ENCODE data around the gene PPM1L.
"Not testable (repeated sequence)": the region's sequence is repeated elsewhere in the genome, so short reads cannot be mapped to it uniquely, and the experiment has no call there.

Gene PPM1L

GRCh38 chr3:160755776-160756304 is at the start of gene PPM1L:
Gene PPM1L, plus strand, starts transcription at chr3:160756231.
- DNase-seq = peak; percentile 72 to 73

- DNase-seq = peak; percentile 9 to 33
These were observed 48.7 kb upstream of the PPM1L start for GRCh38 chr3:160707187-160707794.

DNA sequence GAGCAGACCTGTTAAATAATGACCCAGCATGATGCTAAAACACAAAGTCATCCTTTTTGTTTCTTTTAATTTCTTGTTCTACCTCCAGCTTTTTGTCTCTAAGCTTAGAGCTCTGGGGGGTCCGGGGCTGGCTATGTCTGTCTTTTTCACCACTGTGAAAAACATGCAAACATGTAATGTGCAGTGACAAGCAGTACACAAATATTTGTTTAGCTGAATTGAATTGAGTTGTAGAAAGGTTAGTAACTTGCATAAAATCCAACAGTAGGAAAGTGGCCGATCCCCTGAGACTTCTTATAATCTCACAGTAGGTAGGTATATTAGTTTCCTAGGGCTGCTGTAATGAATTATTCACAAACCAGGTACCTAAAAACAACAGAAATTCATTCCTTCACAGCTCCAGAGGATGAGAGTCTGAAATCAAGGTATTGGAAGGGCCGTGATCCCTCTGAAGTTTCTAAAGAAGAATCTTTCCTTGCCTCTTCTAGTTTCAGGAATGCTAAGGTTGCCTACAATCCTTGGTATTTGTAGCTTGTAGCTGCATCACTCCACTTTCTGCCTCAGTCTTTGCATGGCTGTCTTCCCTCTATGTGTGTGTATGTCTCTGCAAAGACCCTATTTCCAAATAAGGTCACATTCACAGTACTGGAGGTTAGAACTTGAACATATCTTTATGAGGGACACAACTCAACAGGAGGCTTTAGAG is 46.4 kb upstream of the PPM1L start:
- DNase-seq = no peak

DNA sequence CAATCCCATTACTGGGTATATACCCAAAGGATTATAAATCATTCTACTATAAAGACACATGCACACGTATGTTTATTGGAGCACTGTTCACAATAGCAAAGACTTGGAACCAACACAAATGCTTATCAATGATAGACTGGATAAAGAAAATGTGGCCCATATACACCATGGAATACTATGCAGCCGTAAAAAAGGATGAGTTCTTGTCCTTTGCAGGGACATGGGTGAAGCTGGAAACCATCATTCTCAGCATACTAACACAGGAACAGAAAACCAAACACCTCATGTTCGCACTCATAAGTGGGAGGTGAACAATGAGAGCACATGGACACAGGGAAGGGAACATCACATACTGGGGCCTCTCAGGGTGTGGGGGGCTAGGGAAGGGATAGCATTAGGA is 42.9 kb upstream of the PPM1L start:
- DNase-seq = not testable (repeated sequence)

DNA sequence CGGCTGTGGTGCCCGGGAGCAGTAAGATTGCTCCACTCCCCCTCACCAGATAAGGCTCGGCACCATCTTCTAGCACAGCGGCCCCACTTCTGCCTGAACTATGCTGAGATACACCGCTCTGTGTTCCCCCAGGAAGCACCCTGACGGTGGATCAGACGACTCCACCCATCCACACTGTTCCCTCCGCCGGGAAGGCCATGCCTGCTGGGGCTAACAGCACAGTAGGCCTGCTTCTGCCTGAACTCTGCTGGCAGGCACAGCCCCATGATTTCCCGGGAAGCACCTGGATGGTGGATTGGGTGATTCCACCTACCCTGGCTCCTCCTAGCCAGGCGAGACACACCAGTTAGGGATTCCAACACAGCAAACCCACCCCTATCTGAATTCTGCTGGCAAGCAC is 36.3 kb upstream of the PPM1L start:
- no peak for DNase-seq

DNA sequence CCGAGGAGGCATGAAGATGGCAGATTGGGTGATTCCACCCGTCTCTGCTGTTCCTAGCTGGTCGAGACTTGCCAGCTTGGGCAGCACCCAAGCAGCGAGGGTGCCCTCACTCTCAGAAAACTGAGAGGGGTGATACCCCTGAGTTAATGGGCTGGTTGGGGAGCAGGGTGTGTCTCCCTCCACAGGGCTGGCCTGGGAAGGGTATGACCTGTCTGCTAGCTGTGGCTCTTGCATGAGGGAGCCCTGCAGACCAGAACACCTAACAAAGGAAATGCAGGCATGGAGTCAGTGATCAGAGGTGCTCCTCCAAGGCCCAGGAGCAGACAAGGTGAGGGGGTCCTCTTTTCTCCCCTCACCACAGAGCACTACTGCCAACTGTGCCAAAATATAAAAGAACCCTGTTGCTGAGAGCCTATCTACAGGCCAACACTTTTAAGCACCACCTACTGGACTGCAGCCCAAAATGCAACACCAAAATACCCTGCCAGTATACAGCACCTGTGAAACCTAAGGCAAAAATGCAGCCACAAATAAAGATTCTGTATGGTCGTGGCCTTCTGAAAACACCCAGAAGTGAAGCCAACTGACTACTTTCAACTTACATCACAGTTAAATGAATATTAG is 35.8 kb upstream of the PPM1L start:
- DNase-seq = no peak

- DNase-seq = no peak
These were observed 33.7 kb upstream of the PPM1L start for GRCh38 chr3:160722331-160722730.

GRCh38 chr3:160725338-160725737 is 30.7 kb upstream of the PPM1L start:
- DNase-seq = no peak

GRCh38 chr3:160735826-160736225 is 20.2 kb upstream of the PPM1L start:
- no peak for DNase-seq

- DNase-seq = no peak
These were observed 18.0 kb upstream of the PPM1L start for GRCh38 chr3:160738048-160738447.

DNA sequence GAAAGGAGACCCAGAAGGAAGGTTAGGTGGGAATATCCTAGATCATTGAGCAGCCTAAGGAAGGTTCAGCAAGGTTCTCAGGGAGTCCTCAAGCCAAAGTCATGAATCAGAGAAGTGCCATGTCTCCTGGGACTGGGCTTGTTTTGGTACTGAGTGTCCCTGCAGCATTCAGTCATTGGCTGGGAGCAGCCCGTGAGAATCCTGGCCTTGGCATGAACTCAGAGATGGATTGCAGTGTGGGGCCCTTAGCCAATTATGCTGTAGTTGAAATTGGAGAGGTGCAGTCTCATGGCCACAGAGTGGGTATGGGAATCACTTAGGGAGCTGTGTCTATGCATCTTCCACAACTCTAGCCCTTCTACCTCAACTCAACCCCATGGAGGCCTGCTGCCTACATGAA is 17.0 kb upstream of the PPM1L start:
- DNase-seq = no peak

DNA sequence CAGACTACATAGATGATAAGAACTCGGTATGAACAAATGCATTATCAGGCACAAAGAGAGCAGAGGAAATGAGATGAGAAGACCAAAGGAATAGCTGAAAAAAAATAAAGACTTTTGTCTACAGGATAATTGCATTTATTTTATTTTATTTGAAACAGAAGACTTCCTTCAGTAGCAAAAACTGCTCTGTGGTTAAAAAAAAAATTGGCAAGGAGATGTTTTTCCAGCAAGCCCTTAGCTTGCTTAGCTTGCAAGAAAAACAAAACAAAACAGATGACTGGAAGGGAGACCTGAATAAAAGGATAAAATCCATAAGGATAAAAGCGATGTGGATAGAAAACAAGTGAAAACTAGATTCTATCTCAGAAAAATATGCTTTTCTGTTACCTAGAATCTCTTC is 9.1 kb upstream of the PPM1L start:
- DNase-seq = no peak

- no peak for DNase-seq
These were observed 8.6 kb upstream of the PPM1L start for GRCh38 chr3:160747422-160747821.

DNA sequence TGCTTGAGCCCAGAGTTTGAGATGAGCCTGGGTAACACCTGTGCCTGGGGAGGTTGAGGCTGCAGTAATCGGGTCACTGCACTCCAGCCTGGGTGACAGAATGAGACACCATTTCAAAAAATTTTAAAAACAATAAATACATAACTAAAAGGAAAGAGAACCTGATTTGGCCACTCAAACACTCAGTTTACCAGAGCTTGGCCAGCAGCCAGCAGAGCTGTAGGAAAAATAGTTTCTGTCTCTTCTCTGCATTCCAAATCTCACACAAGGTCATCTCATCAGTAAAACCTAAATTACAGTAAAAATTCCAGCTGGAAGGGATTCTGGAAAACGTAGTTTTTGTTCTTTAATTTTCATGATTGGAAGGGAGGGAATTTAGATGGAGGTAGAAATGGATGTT is 7.8 kb upstream of the PPM1L start:
- DNase-seq = no peak

- no peak for DNase-seq
These were observed 7.2 kb upstream of the PPM1L start for GRCh38 chr3:160748787-160749186.

GRCh38 chr3:160753953-160754352 is 2.1 kb upstream of the PPM1L start:
- DNase-seq = no peak

GRCh38 chr3:160754371-160754854 is 1.6 kb upstream of the PPM1L start:
- DNase-seq = peak; percentile 15 to 22

DNA sequence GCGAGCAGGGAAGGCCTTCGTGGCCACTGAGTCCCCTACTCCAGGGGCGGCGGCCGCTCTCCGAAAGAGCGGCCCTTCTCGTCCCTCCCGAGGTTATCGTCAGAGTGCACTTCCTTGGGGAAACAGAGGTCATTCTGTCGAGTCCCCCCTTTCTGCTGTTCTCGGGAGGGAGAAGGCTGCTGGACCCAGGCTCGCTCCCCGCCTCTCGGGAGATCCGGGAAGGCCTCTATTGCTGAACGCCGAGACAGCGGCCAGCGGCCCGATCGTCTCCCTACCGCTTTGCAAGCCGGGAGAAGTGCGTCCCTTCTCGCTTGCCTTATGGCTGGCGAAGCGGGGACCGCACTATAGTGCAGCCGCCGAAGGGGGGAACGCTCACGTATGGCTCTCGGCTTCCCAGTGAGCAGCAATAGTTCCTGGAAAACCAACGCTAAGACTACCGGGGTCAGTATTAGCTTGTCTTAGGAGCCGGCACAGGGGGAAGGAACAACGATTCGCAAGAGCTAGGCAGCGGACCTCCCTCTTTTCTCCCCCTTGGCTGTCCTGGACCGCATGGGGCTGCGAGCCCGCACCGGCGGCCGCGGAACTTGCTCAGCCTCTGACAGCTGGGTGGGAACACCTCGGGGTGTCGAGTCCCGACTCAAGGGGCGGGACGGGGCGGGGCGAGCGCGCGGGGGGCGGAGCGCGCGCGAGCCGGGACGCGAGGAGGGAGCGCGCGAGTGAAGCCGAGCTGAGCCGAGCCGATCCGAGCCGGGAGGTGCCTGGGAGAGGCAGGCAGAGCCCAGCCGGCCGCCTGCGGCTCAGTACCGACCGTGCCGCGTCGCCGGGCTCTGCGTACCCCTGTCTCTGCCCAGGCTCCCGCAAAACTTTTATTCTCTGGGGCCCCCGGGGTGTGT is 930 bp upstream of the PPM1L start:
- peak; percentile 92 to 94 for DNase-seq

DNA sequence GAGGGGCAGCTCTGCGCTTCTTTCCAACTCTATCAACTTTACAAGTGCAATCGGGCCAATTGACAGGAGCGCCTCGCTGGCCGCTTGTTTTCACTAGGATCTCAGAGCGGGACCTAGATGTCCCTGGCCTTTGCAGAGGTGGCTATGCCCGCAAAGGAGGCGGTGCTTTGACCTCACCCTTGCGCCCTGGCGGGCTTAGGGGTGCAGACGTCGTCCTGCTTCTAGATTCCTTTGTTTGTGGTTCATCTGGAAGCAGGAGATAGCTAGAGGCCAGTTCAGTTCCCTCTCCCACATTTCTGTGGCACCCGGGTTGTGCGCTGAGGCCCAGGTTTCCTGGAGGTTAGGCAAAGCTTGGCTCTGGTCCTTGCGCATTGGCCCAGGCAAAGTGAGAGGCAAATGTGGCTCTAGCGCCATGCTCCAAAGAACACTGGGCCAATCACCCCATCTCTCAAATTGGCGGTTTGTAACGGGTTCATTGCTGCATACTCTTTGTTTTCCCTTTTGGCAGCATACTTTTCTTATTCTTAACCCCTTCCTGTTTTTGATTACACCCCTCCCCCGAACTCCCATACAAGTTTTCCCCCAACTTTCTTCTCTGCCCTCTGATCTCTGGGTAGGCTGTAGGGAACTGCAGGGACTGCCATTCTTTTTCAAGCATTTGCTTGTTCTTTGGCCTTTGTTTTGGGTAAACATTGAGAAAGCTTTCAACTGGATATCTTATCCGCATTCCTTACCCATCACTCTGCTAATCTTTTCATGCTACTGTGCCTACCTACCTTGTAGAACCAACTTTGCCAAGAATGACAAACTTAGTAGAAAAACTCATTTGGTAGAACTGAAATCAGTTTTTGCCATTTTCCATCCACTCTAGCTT is 1.4 kb downstream of the PPM1L start:
- DNase-seq = no peak

DNA sequence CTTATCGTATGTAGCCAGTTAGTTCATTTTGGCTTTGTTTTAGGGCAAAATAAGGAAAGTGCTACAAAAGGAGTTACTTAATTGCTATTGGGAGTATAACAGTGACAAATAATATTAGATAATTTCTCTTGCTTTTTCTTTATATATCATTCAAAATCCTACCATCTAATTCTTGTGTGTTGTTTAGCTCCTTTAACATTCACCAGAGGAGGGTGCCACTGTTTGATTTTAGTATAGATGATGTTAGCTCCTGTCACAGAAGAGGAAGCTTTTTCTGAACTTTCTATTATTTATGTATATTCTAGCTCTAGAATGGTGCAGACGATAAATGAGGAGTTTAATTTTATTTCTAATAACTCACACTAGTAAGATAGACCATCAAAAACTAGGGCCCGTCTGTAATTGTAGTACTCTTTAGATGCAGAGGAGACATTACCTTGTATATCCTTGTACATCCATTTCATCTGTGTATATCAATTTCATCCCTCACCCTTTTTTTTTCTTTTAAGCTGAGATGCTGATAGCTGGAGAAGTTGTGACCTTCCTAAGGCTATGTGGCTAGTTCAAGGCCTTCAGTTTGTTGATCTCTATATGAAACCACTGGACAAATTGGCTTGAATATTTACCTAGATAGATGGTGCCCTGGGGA is 3.0 kb downstream of the PPM1L start:
- DNase-seq = no peak

DNA sequence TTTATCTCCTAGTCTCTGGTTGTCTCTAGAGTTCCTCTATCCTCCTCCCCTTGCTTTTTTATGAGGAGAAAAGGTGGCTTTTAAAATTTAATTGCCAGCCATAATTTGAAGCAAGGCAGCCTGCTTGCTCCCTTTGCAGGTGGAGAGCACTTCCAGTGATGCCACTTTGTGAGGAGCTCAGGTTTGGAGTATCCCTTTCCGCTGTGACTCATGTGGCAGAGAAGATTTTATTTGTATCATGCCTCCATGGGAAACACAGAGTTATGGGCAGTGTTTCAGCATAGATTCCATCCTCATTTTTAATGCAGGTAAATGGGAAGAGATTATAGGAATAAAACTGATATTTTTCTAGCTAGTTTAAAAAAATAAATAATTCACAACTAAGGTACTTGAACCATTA is 7.0 kb downstream of the PPM1L start:
- DNase-seq = no peak
